HPDE6-E6E7 (cell line): Measurements from ENCODE around the gene PGAP3.

Experiments used
- DNase-seq: peaks from one replicate; pipeline ENCODE4 v3.0.0; 2011; ENCODE audit warnings: missing footprints; ENCODE audit errors: extremely low spot score

PGAP3 gene

GRCh38 chr17:39672522-39673334 lies 15.1 kb downstream of the PGAP3 start:
- no peak for DNase-seq

- peak; percentile 42 for DNase-seq
Observed at GRCh38 chr17:39671651-39672521, 16.0 kb downstream of the PGAP3 start.

- no peak for DNase-seq
Observed at GRCh38 chr17:39670746-39671145, 17.1 kb downstream of the PGAP3 start.

GRCh38 chr17:39669897-39670735 lies 17.7 kb downstream of the PGAP3 start:
- DNase-seq: no peak

GRCh38 chr17:39667945-39668924 lies 19.6 kb downstream of the PGAP3 start, which contains the start of gene PNMT:
TSS of gene PNMT (plus strand) at chr17:39668453. CDS start at chr17:39668476, 23 bp downstream.
- DNase-seq: peak; percentile 53

GRCh38 chr17:39667262-39667944 lies 20.5 kb downstream of the PGAP3 start:
- DNase-seq: no peak

- DNase-seq: no peak
Observed at GRCh38 chr17:39666601-39667261, 21.1 kb downstream of the PGAP3 start.

- no peak for DNase-seq
Observed at GRCh38 chr17:39666231-39666600, 21.6 kb downstream of the PGAP3 start.

GRCh38 chr17:39665642-39666224 lies 22.1 kb downstream of the PGAP3 start:
- peak; percentile 46 for DNase-seq

- DNase-seq: no peak
Observed at GRCh38 chr17:39664581-39665561, 23.0 kb downstream of the PGAP3 start, which contains the start of gene TCAP. TSS of gene TCAP (plus strand) at chr17:39665349. CDS start at chr17:39665360, 11 bp downstream.

GRCh38 chr17:39663688-39664580 lies 23.9 kb downstream of the PGAP3 start:
- DNase-seq: peak; percentile 71

- no peak for DNase-seq
Observed at GRCh38 chr17:39663340-39663687, 24.5 kb downstream of the PGAP3 start.

GRCh38 chr17:39662551-39663339 lies 25.1 kb downstream of the PGAP3 start:
- no peak for DNase-seq

- DNase-seq: no peak
Observed at GRCh38 chr17:39661744-39662541, 25.9 kb downstream of the PGAP3 start.
